Fibroblast of skin of left quadriceps (primary cell): Measurements from ENCODE around the gene MGAT4C.
A peak's percentile ranks its signal among the peaks of the same experiment; 100 is the strongest.

ENCODE experiments used
- DNase-seq, 2 experiments: peaks; one replicate each; pipeline ENCODE4 v3.0.0-alpha.2; 2013; ENCODE audit warnings: low read depth in 2 of 2

The MGAT4C gene

DNA sequence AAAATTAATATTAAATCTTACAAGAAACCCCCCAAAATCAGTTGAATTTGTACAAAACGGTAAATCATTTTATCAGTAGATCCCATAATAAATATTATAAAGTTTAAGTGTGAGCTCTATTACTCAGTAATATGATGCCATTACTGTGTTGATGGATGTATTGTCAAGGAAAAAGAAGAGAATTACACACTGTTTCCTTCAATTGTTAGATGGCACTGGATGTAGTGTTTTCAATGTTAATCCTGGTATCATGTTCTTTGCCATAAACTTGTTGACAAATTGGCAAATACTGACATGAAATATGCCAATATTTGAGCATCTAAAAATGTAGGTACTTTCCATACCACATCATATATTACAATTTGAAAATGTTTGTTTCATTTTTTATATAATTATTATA, 280.5 kb downstream of the MGAT4C start:
- DNase-seq = no peak

- DNase-seq = no peak
Measured at GRCh38 chr12:85971800-85972199, 284.4 kb downstream of the MGAT4C start.

DNA sequence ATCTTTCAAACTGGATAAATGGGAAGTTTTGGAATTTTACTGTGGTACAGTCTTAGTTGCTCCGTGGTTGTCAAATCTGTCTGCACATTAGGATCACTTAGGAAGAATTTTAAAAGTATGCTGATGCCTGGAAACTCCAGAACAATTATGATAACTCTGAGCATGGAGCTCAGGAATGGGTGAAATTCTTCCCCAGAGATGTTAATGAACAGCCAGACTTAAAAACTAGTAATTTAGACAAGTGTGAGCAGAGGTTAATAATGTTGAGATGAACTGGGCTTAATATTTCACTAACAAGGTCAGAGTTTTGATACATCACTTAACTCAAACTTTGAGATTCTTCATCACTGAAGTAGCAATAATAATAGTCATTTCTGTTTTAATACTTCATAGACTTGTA, 287.6 kb downstream of the MGAT4C start:
- no peak for DNase-seq

- DNase-seq = no peak
Measured at GRCh38 chr12:85963326-85963725, 292.9 kb downstream of the MGAT4C start.

GRCh38 chr12:85956081-85956480, 300.1 kb downstream of the MGAT4C start:
- DNase-seq = no peak

GRCh38 chr12:85955127-85955526, 301.1 kb downstream of the MGAT4C start:
- no peak for DNase-seq

- no peak for DNase-seq
Measured at GRCh38 chr12:85951823-85952222, 304.4 kb downstream of the MGAT4C start.

- DNase-seq = no peak
Measured at GRCh38 chr12:85949253-85949652, 306.9 kb downstream of the MGAT4C start.

- no peak for DNase-seq
Measured at GRCh38 chr12:85948340-85948739, 307.9 kb downstream of the MGAT4C start.

DNA sequence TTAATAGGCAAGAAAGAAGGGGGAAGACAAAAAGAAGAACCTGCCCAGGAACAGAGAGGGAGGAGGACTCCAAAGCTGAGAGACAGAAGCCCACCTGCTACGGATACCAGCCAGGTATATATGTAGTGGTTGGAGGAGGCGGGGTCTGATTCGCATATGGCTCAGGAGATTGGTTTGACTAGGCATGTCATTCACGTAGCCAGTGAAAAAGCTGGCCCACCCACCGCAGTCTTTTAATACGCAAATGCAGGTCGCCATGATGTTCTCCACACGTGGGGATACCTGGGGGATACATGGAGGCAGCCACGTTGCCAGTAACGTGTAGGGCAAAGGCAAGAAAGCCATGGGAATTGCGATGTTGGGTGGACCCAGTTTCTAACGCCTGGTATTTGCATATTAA, 308.9 kb downstream of the MGAT4C start:
- no peak for DNase-seq

DNA sequence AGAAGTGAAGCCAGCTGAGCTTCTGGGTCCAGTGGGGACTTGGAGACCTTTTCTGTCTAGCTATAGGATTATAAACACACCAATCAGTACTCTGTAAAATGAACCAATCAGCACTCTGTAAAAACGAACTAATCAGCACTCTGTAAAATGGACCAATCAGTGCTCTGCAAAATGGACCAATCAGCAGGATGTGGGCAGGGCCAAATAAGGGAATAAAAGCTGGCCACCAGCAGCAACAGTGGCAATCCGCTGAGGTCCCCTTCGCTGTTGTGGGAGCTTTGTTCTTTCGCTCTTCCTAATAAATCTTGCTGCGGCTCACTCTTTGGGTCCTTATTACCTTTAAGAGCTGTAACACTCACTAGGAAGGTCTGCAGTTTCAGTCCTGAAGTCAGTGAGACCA, 309.8 kb downstream of the MGAT4C start:
- no peak for DNase-seq

DNA sequence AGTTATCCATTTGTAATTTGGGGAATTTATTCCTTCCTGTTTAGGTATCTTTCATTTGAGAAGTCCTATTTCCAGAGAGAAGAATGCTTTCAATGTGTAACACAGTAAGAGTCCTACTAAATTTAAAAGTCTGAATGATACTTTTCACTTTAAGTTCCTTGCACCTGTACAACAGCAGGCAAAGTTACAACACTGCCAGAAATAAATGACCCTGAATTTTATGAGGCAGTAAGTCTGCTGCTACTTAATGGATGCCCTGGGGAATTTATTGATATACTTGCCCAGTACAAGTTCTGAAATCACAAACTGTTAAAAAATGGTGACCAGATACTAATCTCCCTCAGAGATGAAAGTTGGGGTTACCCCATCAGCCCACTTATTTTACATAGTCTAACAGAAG, 329.0 kb downstream of the MGAT4C start:
- no peak for DNase-seq

- peak; percentile 4 to 14 for DNase-seq
Measured at GRCh38 chr12:85923767-85924331, 332.3 kb downstream of the MGAT4C start.

GRCh38 chr12:85920324-85920947, 335.8 kb downstream of the MGAT4C start:
- peak; percentile 5 to 7 for DNase-seq
